NCI-H2029 treated with DMSO at 0.1 percent for 48 hours (cell line): ENCODE measurements around the gene G0S2.

ENCODE experiments used
- DNase-seq: peaks from one replicate; lab custom pipeline; 2025; lab: John Stamatoyannopoulos, UW

Gene G0S2

DNA sequence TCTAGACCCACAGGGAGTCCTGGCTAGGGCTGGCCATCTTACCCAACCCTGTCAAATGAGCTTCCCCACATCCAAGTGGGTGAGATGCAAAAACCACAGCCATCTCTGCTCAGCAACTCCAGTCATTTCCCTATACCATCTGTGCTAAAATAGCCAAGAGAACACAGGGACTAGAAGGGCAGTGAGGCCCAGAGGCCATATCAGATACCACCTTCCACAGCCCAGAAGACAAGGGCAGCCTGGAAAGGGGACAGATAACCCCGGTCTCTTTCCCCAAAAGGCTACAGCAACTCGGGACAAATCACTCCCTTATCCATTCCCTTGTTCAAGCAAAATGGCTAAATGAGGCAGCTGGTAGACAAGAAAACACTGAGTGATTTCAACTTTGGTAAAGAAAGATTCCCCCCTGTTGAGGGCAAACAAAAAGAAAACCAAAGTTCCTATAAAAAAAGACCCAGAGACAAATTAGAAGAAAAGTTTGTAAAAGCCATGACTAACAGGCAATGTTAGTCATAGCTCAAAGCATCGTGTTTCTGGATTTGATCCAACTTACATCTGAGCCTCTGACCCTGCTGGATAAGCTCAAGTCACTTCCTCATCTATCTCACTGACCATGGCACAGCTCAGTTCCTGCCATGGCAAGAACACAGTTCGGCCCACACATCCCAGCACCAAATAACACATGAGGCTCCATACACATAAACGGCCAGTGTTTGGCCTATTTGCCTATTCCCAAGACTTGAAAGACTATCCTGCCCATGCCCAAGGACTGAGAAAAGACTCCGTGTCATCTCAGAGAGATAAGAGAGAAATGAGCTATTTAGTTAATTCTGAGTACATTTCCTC is 26.1 kb upstream of the G0S2 start:
- no peak for DNase-seq

DNA sequence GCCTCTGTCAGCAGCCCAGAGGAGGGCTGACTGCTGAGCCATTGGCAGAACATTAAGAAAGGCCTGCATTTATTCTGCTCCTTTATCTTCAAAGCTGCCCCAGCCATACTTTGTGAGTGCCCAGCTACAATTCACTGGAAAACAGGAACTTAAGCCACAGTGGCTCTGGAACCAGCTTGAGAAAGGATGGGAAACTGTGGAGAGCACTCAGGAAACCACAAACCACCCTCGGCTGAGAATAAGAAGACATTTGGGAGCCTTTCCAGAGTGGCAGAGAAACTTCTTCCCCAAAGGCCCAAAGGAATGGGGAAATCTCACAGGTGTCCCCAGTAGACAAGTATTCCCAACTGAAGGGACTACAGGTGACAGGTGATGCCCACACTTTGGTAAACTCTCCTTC is 24.8 kb upstream of the G0S2 start:
- DNase-seq: no peak

DNA sequence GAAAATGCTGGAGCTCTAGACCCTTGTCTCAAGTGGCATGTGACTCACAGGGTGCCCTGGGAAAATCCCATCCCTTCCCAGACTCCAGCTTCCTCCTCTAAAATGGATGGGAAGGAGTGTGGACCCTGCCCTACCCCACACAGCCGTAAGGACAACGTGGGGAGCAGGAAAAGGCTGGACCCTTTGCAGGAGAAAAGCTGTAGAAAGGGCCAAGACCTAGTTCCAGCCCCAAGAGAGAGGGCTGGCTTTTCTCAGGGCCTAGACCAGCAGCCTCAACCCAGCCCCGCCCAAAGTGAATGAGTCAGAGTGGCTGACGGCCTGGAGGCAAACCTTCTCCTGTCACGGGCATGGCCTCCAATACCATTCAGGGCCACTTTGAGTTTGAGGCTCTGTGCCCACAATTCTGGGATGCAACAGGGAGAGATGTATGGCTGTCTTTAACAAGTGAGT is 24.0 kb upstream of the G0S2 start:
- no peak for DNase-seq

DNA sequence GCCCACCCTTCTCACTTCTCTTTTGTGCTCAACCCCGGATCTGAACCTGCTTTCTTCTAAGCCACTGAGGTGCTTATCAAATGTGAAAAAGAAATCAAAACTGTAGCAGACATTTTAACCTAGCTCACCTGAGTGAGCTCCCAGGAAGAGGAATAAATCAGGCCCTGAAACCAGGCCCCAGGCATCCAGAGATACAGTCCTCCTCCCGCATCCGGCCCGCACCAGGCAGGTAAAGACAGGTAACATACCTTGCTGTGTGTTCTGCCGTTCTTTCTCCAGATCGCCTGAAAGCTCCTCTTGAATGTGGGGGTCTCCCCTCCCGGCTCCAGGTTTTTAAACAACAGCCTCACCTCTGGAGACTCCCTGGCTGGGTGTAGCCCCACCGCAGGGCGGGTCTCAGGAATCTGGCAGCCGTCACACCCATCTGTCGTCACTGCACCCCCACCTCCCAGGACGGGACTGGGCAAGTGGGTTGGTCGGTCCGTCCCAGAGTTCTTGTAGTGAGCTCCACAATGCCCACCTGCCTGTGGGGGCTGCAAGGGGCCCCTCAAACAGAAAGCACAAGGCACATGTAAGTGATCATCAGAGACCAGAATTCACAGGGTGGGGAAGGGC is 23.0 kb upstream of the G0S2 start, which contains the start of gene LAMB3:
Gene LAMB3 (minus strand): TSS at position 305 of the 615 bp plus-strand sequence. CDS start 1,481 bp downstream, outside the sequence.
- no peak for DNase-seq

DNA sequence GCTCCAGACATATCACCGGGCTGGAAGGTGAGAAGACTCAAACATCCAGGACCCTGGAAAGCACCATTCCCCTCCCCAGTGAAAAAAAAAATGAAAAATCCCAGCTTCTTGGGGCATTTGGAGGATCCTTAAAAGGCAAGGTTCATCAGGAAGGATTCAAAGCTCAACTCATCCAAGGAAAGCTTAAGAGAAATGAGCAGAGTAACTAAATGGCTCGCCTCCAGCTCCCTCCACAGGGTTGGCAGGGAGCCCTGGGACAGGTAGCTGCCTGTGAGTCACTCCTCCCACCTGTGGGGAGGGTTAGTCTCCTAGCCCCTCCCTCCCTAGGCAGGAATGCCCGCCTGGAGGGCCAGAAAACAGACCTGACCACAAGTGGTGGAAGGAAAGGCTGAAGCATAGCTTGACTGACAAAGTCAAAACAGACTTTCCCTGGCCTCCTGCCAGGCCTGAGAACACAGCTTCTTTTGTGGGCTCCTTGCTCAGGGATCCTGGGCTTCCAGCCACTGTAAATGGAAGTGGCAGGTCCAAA is 22.3 kb upstream of the G0S2 start:
- peak; percentile 72 for DNase-seq

DNA sequence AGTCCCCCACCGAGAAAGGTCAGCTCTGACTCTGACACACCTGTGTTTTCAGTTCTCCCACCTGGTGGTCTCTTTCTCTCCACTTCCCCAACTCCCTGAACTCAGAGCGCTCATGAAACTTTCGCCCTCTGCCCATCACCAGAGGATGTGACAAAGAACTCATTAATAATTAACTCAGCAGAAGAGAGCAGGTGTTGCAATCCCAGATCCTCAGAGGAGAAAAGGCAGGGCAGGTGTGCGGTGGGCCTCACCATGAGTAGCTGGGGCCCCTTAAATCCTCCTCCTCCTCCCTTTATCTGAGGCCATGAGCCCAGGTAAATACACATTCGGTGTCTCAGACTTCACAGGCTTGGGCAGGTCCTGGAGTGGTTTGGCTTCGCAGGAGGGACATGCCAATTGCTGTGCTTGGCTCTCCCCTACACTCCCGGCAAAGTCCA is 21.3 kb upstream of the G0S2 start:
- no peak for DNase-seq

DNA sequence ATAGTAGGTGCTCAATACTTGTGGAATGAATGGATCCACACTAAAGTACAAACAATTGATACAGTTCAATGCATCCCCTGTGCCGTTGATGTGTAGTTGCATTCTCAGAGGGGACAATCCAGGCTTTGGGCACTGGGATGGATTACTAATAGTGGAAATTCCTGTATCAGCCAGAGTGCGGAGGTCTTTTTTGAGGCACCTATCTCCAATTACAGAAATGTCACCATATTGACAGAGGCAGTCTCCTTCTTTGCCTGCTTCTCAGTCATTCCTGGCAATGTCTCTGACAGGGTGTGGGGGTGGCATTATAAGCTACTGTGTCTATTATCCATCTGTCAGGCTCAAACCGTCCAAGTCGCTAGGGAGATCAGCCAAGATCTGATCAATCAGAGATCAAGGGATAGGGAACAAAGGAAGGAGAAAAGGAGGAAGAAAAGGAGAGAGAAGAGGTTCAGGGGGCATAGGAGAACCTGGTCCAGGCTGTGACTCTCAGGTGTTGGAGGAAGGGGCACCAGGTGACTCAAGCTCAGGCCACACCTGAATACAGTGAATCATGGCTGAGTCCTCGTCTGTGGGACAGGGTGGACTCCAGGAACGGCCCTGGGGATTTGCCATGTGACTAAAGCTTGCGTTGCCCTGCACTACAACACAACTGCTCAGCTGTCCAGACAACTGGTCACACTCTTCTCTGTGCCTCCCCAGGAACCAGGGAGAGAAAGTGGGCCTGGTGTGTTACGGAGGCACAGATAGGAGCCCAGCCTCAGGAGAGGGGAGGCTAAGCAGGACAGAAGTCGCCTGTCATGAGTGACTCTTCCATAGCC is 19.6 kb upstream of the G0S2 start:
- DNase-seq: no peak

DNA sequence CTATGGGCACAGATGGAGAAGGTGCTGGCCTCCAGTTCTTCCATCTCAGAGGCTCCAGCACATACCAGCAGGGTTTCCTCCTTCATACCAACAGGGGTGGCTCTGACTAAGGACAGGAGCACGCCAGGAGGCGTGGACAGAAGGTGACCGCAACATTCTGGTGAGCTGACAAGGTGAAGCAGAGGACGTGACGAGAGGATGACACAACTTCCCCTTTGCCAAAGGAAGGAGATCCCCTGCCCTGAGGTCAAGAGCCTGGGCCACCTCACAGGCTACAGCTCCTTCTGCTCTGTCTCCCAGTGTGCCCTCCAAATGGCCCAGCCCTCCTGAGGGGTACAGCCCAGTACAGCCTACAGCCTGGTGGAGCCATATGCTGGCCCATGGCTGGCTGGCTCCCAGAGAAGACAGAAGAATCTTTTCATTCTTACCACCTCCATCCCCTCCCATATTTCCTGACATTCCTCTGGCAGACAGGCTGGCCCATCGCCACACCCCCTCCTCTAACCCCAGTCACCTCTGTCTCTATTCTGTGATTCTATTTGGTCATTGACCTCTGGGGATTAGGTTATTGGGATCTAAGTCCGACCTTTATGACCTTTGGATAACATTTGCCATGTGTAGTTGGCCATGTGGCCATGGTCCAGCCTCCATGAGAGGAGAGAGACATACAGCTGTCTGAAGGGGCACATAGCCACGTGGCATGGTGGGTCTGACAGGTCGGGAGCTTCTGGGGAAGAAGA is 17.9 kb upstream of the G0S2 start:
- DNase-seq: no peak

DNA sequence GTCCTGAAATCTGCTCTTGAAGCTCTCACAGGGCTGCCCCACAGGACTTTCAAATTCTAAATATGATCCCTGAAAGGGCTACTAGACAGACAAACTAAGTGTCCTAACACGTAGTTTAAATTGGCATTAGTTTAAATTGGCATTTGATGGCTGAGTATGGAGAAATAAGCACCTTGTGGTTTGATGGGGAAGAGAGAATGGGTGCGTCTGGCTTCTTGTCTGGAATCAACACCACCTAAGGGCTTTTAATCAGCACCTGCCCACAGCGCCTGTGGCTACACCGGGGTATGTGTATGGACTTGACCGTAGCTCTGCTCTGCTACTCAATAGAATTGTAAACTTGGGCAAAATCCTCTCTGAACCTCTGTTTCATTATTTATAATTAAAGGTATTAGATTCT is 17.3 kb upstream of the G0S2 start:
- DNase-seq: no peak

DNA sequence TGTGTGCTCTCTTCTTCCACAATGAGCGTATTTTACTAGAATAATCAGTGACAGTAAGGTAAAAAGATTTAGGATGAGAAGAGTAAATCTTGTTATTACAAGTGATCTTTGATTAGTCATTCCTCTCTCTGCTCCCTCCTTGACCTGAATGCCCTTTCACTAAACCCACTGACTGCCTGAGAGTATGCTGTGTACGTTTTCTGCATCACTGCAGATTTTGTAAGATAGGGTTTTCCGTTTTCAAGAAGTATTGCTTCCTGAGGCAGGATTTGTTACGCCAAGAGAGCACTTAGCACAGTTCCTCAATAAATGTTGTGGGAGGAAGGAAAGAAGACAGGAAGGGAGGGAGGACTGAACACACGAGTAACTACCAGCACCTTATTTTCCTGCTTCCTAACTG is 15.3 kb upstream of the G0S2 start:
- DNase-seq: no peak

DNA sequence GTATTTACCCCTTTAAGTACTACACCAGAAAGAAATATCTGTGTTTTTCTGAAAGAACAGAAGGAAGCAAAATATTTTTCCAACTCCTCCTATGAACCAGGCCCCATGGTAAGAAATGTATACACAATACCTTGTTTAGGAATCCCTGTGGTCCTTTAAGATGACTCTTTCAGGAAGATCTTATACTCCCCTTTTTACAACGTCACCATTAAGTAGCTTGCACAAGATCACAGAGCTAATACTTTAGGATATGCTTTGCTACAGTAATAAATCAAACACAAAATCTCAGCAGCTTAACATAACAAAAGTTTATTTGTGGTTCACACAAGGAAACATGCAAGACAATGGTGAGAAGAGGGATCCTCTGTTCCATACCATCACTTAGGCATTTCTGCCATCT is 14.1 kb upstream of the G0S2 start:
- DNase-seq: no peak

DNA sequence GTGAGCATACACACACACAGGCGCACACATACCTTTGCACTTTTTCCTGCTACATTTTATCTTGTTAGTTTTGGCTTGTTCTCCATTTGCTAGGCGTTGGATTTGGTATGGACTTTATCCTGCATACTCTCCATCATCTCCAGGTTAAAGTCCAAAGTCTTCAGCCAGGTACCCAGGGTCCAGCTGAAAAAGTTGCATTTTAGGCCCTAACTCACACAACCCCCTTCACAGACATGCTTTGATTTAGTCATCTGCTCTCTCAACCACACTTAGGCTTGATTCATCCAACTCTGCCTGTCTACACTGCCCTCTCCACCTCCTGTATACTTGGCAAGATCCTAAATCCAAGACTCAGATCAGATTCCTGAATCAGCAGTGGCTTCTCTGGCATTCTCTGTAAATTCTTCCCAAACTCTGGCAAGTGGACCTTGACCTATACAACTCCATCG is 12.3 kb upstream of the G0S2 start:
- DNase-seq: no peak

DNA sequence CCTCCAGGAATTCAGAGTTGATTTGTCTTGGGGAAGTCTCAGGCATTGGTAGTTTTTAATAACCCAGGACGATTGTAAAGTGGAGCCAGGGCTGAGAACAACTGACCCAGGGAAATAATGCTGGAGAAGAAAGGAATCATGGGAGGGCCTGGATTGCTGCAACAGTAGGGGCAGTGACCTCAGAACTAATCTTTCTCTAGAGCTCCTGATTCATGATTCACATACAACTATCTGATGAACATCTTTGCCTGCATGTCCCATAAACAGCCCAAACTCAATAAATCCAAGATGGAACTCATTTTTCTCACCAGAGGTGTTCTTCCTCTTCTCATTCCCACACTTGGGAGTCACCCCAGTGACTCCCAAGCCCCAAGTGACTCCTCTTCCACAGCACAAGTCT is 8.1 kb upstream of the G0S2 start:
- DNase-seq: no peak

DNA sequence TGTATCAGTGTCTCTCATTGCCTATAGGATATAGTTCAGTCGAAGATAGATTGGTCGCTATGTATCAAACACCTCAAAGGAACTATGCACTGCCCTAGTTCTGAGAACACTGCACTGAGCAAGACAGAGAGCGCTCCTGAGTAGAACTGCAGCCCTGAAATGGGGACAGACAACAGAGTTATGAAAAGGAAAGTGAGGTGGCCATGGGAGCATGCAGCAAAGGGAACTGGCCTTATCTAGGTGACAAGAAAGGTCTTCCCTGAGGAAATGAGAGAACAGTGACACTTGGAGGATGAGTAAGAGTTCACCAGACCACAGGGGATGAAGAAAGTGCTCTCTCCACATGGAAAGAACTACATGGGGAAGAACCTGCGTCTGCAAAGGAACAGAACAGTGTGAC is 7.5 kb upstream of the G0S2 start:
- no peak for DNase-seq

DNA sequence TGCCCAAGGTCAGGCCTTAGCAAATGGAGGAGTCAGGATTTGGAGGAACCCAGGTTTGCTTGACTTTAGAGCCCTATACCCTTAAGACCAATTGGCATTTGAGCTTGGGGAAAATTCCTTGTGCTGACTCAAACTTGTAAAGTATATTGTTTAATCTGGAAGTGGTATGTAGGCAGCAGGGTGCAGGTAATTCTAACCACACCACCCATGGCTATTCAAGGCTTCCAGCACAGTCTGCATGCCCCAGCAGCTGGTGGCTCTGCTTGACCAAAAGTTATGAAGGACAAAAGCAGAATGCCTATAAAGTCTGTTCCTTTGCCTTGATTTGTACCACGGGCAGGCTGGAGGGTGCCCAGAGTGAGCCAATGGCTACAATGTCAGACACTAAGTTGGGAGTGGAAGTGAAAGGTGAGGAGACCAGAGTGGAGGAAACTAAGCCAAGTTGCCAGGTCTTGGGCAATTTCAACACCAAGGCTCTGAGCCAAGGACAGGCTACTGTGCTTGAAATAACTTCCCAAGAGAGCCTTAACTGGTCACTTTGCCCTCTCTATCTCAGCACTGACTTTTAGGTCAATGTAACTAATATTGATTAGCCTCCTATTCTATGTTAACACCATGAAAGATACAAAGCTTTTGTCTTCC is 4.7 kb upstream of the G0S2 start:
- DNase-seq: no peak

DNA sequence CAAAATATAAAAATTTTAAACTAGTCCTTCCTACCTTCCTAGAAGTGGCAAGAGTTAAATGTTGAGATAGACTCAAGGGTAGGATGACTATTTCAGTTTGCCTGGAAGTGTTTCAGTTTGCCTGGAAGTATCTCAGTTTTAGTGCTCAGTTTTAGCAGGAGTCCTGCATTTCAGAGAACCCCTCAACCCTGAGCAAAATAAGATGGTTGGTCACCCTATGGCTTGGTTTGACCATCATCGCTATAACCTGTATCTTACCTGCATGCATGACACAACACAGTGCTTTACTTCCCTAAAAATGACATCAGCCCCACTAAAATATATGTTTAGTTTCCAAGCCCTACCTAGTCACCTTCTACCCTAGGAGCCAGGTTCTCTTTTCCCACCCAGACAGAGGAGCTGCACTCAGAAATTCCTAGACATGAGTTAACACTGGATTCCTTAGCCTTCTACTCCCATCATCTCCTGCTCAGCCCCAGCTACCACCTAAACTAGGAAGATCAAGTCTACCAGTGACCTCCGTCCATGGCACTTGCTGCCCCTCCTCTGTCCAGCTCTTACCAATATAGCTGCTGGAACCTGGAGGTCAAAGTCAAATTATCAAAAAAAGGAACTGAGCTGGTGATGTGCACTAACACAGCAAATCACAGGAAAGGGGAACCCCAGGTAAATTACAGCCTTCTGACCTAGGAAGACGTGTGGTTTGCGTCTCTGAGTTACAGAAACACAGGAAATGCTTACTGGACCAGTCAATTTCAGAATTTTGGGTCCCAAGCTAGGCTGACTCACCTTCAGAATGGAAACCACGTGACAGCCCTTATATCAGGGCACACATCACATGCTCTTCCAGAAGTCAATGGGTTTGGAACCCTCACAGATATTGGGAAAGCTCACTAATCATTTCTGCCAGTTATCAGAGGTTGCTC is 2.2 kb upstream of the G0S2 start:
- DNase-seq: no peak

DNA sequence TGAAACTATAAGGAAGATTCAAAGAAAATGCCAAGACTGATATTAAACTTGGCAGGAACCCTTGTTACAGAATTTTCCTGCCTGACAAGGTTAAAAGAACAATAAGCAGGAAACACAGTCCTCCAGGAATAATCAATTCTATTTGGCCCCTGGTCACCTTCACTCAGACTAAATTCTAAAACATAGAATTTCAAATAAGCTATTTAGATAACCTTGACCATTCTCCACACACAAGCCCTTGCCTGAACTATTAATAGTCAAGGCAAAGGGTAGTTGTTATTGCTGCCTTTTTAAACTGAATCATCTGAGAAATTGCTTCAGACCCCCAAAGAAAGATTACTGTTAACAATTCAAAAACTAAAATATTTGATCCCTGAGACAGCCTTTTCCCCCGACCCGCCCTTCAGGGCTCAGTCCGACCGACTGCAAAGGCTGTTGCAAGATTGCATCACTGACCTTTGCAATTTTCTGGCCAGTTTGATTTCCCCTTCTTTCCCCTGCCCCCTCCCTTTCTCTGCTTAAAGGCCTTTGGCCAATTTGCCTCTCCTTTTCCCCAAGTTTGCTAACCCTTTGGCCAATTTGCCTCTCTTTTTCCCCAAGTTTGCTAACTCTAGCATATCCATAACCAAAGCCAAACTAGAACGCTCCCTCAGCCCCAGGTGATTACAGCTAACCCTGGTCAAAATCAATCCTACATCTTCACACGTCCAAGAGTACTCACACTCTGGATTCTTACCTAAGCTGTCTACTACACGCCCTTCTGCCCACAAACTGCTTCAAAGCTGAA is 1.4 kb upstream of the G0S2 start:
- no peak for DNase-seq

DNA sequence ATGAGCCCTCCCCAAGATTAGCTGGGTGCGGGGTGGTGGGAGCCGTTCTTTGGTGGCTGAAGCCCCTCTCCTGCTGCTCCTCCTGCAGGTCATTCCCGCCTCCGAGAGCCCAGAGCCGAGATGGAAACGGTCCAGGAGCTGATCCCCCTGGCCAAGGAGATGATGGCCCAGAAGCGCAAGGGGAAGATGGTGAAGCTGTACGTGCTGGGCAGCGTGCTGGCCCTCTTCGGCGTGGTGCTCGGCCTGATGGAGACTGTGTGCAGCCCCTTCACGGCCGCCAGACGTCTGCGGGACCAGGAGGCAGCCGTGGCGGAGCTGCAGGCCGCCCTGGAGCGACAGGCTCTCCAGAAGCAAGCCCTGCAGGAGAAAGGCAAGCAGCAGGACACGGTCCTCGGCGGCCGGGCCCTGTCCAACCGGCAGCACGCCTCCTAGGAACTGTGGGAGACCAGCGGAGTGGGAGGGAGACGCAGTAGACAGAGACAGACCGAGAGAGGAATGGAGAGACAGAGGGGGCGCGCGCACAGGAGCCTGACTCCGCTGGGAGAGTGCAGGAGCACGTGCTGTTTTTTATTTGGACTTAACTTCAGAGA is 448 bp downstream of the G0S2 start:
- no peak for DNase-seq
